ENCODE data around the gene TMPRSS12.
"Not testable (repeated sequence)": the region's sequence is repeated elsewhere in the genome, so short reads cannot be mapped to it uniquely, and the experiment has no call there.

TMPRSS12 gene

GRCh38 chr12:50926932-50927331 is 84.2 kb downstream of the TMPRSS12 start:
- not testable (repeated sequence) for DNase-seq

DNA sequence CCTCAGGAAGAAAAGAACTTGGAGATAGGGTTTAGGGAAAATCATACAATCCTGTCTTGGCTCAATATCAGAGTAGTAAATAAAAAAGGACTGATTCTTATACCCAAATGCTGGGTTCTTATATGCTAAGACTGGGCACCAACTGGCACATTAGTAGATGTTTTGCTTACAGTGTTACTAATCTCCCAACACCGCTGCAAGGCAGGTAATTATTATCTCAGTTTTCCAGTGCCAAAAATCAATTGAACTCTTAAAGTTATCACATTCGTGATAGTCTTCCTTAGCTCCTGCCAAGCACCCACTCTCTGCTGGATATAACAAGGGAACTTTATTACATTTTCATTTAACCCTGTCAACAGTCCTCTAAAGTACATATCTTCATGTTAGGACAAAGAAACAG is 84.6 kb downstream of the TMPRSS12 start:
- no peak for DNase-seq

DNA sequence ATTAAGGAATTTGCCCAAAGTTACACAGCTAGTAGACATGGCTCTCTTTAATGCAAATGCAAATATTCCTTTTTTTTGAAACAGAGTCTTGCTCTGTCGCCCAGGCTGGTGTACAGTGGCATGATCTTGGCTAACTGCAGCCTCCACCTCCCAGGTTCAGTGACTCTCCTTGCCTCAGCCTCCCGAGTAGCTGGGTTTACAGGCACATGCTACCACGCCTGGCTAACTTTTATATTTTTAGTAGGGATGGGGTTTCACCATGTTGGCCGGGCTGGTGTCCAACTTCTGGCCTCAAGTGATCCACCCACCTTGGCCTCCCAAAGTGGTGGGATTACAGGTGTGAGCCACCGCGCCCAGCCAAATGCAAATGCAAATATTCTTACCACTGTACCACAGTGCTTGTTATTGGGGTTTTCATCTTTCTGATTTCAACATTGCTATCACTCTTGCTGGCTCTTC is 85.1 kb downstream of the TMPRSS12 start:
- no peak for DNase-seq

DNA sequence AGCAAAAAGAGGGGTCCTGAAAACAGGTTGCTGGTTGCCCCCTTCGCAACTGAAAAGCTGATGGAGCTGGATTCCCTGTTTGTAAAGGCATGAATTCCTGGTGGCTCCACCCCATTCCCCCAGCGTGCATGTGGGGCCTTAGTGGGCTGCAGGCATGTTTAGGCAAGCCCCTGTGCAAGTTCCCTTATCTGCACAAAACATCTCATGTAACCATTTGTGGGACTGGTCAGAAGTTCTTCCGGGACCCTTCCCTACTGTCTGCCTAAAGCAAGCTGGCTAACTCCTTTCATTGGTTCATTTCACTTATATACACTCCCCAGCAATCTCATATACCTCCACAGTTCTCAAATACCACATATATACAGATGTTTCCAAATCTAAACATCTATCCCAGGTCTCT is 85.7 kb downstream of the TMPRSS12 start:
- no peak for DNase-seq

DNA sequence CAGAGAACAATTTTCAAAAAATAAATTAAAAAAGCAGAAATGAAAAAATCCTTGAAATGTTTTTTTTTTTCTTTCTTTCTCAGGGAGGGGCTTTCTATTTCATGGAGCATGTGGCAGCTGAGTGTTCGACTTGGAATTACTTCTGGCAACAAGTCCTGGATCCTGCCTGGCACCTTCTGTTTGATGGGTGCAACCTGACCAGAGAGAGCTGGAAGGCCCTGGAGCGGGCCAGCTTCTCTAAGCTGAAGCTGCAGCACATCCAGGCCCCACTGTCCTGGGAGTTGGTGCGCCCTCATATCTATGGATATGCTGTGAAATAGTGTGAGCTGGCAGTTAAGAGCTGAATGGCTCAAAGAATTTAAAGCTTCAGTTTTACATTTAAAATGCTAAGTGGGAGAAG is 87.1 kb downstream of the TMPRSS12 start:
- no peak for DNase-seq

- not testable (repeated sequence) for DNase-seq
Observed at GRCh38 chr12:50930477-50930876, 87.8 kb downstream of the TMPRSS12 start.

GRCh38 chr12:50932787-50933280 is 90.1 kb downstream of the TMPRSS12 start:
- DNase-seq = no peak

GRCh38 chr12:50933459-50934124 is 90.9 kb downstream of the TMPRSS12 start:
- no peak for DNase-seq

GRCh38 chr12:50934371-50934851 is 91.7 kb downstream of the TMPRSS12 start:
- DNase-seq = no peak

GRCh38 chr12:50934981-50935807 is 92.5 kb downstream of the TMPRSS12 start:
- DNase-seq = no peak

GRCh38 chr12:50936821-50937530 is 94.2 kb downstream of the TMPRSS12 start:
- DNase-seq = no peak

Data from CD4-positive, alpha-beta T cell treated with Interleukin-17A for 1 hour (primary cell).